Testis (tissue), 3 donors: ENCODE measurements around the gene GRAP. TPM values are rescaled to one million over a fixed set of nuclear protein-coding genes. Genes with fewer than 3 reads are reported as not detected.

Experiments
- DNase-seq: peaks from one replicate; pipeline ENCODE4 v3.0.0-alpha.2; 2019
- H3K27ac ChIP-seq, 2 donors: fragments of 200-600 bp; sonication (generic); one replicate each; pipeline ENCODE4 v1.5.1; 2019
- H3K27me3 ChIP-seq: fragments of 200-600 bp; sonication (generic); one replicate; pipeline ENCODE4 v1.5.1; 2019
- H3K36me3 ChIP-seq: fragments of 200-600 bp; sonication (generic); one replicate; pipeline ENCODE4 v1.5.1; 2017; ENCODE audit warnings: low read depth; ENCODE audit errors: missing control alignments
- H3K4me1 ChIP-seq: fragments of 200-600 bp; sonication (generic); one replicate; pipeline ENCODE4 v1.5.1; 2019
- H3K4me3 ChIP-seq, 2 donors: fragments of 200-600 bp; sonication (generic); one replicate each; pipeline ENCODE4 v1.5.1; 2017 to 2019
- H3K9me3 ChIP-seq: fragments of 200-600 bp; sonication (generic); one replicate; pipeline ENCODE4 v1.5.1; 2017
- POLR2A ChIP-seq: fragments of 450-650 bp; IDR thresholded peaks from one replicate; pipeline ENCODE4 v1.6.1; 2017; ENCODE audit warnings: antibody characterized with exemption, mild to moderate bottlenecking, moderate library complexity
- WGBS, 2 donors: methylation state at CpG; one replicate each; pipeline ENCODE4 v1.1.5; 2018; 5-methylcytosine and 5-hydroxymethylcytosine counted together
- intact Hi-C: fragments of 100-400 bp; cut with DNase I; formaldehyde crosslinking; loops from one replicate; pipeline ENCODE4 v1.15.1; 2023; ENCODE audit warnings: low total_unique reads
- polyA plus RNA-seq: library from polyadenylated mRNA; stranded (reverse); fragments of 350-450 nt; fragmentation: Illumina TruSeq; extraction: RNeasy Lipid Tissue Mini Kit (QIAGEN cat#74804); gene quantifications from one replicate; pipeline ENCODE4 v1.2.3, GENCODE V29; 2014; ENCODE audit warnings: low read depth, low replicate concordance; ENCODE audit not compliant: insufficient read depth
- total RNA-seq, 2 donors: library from RNA; depleted of rRNA; stranded (reverse); fragments of >200 nt; gene quantifications; one replicate each; pipeline ENCODE4 v1.2.3, GENCODE V29; 2016
- TF ChIP-seq, protein P1 (sequence below), 3 experiments: fragments of 450-650 bp in 2 of 3; fragments of 200-600 bp in 1 of 3; sonication (generic) in 1 of 3; IDR thresholded peaks; one replicate each; pipeline ENCODE4 v1.5.1; 2016 to 2019; ENCODE audit warnings: antibody characterized with exemption in 3 of 3, mild to moderate bottlenecking in 2 of 3, moderate library complexity in 1 of 3

GRAP gene
- total and polyA plus RNA-seq, 3 donors from 2014 or later, result 5.3 to 13.2 (median 7.2) TPM

DNA sequence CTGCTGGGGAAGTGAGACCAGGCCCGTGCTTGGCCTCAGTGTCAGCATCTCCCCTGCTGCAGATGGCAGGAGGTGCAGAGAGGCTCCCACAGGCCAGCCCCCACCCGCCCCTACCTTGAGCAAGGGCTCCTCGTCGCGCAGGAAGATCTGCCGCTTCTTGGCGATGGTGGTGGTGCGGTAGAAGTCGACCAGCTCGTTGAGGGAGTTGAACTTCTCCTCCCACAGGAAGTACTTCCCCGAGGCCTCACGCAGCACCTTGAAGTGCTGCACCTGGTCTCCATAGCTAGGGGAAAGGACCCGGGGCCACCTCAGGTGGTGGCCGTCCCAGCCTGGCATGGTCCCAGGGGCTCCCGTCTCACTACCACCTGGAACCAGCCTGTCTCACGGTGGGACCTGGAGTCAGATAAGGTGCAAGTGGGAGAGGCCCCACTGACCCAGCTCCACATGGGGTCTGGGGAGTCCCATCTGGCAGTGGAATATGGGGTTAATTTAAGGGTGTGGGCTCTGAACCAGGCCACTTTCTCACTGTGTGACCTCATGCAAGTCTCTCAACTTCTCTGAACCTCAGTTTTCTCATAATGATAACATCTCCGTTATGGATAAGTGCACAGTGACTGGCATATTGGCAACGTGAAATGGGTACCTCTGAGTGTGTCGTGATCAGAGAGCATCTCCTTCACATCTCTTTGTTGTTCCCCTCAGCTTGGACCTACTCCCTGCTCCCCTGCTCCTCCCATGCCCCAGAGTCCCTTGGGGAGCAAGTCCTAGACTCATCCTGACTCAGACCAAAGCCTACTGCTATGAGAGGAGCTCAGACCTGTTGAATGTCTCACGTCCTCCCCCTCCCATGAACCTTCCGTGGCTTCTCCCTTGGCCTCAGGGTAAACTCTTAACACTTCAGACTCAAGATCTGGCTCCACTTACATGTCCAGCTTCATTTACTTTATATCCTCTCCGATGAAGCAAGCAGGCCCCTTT, 22.4 kb downstream of the GRAP start:
- no peak for DNase-seq
- Histone ChIP-seq H3K27ac (no peak overlapping the region), H3K4me1 (no peaks in the 10 kb centered on the region), H3K4me3 (no peak overlapping the region), H3K27me3 (no peaks in the 10 kb centered on the region), H3K36me3 (no peaks in the 10 kb centered on the region), H3K9me3 (no peaks in the 10 kb centered on the region)
- intact Hi-C loops, result no loop called here
- no peak for TF ChIP-seq POLR2A
- TF ChIP-seq, protein P1, sequence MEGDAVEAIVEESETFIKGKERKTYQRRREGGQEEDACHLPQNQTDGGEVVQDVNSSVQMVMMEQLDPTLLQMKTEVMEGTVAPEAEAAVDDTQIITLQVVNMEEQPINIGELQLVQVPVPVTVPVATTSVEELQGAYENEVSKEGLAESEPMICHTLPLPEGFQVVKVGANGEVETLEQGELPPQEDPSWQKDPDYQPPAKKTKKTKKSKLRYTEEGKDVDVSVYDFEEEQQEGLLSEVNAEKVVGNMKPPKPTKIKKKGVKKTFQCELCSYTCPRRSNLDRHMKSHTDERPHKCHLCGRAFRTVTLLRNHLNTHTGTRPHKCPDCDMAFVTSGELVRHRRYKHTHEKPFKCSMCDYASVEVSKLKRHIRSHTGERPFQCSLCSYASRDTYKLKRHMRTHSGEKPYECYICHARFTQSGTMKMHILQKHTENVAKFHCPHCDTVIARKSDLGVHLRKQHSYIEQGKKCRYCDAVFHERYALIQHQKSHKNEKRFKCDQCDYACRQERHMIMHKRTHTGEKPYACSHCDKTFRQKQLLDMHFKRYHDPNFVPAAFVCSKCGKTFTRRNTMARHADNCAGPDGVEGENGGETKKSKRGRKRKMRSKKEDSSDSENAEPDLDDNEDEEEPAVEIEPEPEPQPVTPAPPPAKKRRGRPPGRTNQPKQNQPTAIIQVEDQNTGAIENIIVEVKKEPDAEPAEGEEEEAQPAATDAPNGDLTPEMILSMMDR (IDR thresholded peaks at IDR 0.05), result no peak
- 80 to 83% methylated on average over 17 to 22 of the region's 22 CpGs for WGBS, 2 donors

- TF ChIP-seq, protein P1 (IDR thresholded peaks at IDR 0.05), result no peak
- TF ChIP-seq POLR2A, result no peak
- Histone ChIP-seq H3K27me3 (no peaks in the 10 kb centered on the region), H3K9me3 (no peaks in the 10 kb centered on the region), H3K27ac (no peak overlapping the region), H3K36me3 (no peaks in the 10 kb centered on the region), H3K4me1 (no peaks in the 10 kb centered on the region), H3K4me3 (no peak overlapping the region)
- intact Hi-C loops, result no loop called here
- 83 to 91% methylated on average over 3 to 9 of the region's 9 CpGs for WGBS, 2 donors
- DNase-seq, result no peak
These were observed 23.4 kb downstream of the GRAP start for GRCh38 chr17:19023209-19023999.

DNA sequence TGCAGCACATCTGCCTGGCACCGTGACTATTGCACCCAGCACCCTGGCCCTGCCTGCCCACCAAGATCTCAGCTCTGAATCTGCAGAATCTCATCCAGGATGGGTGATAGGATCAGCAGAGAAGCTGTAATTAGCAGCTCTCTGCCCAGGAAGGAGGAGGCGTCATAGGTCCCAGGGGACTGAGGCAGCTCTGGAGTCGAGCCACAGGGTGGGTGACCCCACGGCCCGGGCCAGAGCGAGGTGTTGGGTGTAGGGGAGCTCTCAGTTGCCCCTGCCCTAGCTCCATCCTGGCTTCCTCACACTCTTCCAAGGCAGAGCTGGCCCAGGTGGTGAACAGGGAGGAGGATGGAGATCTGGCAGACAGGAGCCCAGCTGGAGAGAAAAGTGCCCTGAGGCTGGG, 24.0 kb downstream of the GRAP start:
- no peak overlapping the region for H3K27ac ChIP-seq
- 88 to 90% methylated on average over 3 to 6 of the region's 6 CpGs for WGBS, 2 donors
- no peaks in the 10 kb centered on the region for H3K9me3 ChIP-seq
- H3K36me3 ChIP-seq, result no peaks in the 10 kb centered on the region
- H3K4me3 ChIP-seq, result no peak overlapping the region
- no peak for TF ChIP-seq POLR2A
- no peaks in the 10 kb centered on the region for H3K4me1 ChIP-seq
- no peaks in the 10 kb centered on the region for H3K27me3 ChIP-seq
- DNase-seq, result no peak
- intact Hi-C loops, result no loop called here

DNA sequence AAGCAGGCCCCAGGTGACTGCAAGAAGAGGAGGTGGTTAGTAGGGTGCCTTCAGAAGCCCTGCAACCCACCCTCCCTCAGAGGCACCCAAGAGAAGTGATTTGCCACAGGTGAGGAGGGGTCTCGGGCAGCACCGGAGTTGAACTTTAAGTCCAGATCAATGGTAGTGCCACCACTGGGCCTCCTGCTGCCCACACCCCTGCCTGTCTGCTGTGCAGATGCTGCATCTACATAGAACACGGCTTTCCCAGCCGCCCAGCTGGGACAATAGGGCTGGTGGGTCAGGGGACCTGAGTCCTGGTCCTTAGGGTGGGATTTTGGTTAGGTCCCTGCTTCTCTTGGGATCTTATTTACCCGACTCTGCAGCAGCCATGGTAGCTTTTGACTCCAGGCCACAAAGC, 24.6 kb downstream of the GRAP start:
- WGBS, 2 donors, result 93 to 98% methylated on average over 5 of the region's 5 CpGs

More for the DNA sequence above, 24.6 kb downstream of the GRAP start:
- H3K4me1 ChIP-seq, result no peaks in the 10 kb centered on the region
- TF ChIP-seq POLR2A, result no peak
- TF ChIP-seq, protein P1 (IDR thresholded peaks at IDR 0.05), result no peak
- no peak overlapping the region for H3K27ac ChIP-seq
- no peaks in the 10 kb centered on the region for H3K9me3 ChIP-seq
- no peak for DNase-seq
- H3K4me3 ChIP-seq, result no peak overlapping the region
- no peaks in the 10 kb centered on the region for H3K36me3 ChIP-seq
- H3K27me3 ChIP-seq, result no peaks in the 10 kb centered on the region
- intact Hi-C loops, result no loop called here
